ENCODE data around the gene NFIB.

The NFIB gene

GRCh38 chr9:14318934-14319580 lies 5.1 kb upstream of the NFIB start:
- no peak for DNase-seq

- DNase-seq: no peak
Observed at GRCh38 chr9:14318361-14318760, 4.4 kb upstream of the NFIB start.

DNA sequence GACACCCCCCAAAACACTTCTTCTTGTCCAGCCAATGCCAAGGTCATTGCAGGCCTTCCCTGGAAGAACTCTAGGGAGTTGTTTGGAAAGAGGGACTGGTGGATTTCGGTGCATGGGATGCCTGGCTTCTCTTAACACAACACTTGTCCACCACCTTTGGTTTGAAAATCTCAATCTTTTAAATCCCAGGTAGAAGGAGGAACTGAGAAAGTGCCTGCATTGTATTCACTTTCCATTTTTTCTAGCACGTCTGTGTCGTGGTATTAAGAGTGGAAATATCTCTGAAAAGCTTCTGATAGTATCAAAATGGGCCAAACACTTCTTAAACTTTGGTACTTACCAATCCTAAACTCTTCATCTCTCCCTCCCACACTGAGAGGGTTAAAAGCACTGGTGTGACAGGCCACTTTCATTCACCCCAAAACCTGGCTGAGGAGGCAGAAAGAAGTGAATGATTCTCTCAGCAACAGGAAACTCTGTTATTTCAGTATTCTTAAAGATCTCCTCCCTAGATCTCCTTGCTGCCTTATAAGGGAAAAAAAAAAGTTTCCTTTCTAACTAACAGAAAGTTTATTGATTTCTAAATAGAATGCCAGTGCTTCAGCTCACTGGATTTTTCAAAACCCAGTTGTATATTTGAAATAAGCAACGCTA lies 3.9 kb upstream of the NFIB start:
- DNase-seq: no peak

GRCh38 chr9:14316602-14317300 lies 2.8 kb upstream of the NFIB start:
- no peak for DNase-seq

DNA sequence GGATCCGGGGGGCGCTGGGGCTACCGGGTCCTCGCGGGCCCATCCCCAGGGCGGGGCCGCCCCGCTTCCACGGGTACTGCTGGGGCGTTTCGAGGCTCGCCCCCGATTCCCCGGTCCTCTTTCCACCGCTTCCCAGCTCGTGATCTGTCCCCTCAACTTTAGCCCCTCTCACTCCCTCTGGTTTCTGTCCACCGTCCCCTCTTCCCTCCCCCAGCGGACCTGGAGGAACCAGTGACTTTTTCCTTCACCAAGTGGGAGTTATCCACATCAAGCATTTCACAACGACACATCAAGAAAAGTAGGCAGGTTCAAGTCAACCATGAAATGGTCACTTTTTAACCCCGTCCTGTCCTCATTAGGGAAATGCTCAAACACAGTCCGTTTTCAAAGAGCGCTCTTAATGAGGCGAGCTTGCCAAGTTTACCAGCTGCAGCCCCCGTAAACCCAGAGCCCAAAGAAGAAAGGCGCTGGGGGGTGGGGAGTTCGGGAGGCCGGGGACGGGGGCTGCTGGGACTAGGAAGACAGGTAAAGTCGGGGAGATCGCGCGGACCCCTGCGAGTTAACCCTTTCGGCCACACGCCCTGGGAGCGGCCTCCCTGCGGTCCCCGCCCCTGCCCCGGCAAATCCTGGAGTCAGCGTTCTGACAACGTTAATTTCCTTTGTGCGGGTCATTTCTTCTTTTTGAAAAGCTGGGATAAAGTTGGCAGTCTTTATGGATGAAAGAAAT lies 2.1 kb upstream of the NFIB start:
- no peak for DNase-seq

- DNase-seq: no peak
Observed at GRCh38 chr9:14314929-14315874, 1.3 kb upstream of the NFIB start.

DNA sequence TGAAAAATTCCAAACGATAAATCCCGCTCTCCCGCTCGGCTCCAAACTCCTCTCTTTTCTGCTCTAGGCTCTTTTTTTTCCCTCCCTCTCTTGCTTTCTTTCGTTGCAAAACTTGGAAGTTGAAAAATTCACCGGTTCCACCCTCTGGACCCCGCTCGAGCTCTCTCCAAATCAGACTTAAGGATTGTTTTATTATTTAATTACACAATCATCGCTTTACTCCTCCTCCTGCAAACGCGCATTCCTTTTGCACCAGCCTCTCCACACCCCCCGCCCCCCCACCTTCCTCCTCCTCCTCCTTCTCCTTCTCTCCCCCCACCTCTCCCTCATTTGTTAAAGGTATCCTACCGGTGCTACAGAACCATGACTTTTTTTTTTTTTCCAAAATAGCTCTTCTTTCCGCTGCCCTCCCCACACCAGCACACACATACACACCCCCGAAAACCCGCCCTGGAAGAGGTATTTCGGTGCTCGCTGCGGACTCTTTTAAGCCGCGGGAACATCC lies 535 bp upstream of the NFIB start:
- no peak for DNase-seq

- DNase-seq: no peak
Observed at GRCh38 chr9:14313378-14313940, 482 bp downstream of the NFIB start.

DNA sequence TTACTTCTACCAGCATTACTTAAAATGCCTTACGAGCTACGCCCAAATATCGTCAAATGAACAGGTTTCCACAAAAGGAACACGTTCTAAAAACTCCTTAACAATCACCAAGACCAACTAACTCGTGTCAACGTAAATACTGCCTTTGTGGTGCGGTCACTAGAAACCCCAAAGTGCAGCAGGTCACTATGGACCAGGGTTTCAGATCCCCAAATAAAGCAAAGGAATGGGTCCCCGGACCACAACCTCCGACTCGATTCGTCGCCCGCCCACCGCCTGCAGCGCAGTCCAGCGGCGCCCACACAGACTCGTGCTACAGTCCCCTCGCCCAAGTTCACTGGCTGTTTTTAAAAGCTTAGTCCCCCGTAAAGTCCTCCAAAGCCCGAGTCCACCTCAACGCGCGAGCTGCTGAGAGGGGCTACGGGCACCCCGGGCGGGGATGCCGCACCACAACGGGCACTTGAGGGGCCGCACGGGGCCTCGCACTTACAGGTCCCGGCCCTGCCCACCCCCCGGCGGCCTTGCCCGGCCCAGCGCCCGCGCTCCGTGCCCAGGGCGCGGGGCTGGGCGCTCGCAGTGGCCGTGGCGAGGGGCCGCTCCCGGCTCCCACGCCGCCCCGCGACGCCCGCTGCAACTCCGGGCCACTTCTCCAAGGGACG lies 1.1 kb downstream of the NFIB start:
- no peak for DNase-seq

DNA sequence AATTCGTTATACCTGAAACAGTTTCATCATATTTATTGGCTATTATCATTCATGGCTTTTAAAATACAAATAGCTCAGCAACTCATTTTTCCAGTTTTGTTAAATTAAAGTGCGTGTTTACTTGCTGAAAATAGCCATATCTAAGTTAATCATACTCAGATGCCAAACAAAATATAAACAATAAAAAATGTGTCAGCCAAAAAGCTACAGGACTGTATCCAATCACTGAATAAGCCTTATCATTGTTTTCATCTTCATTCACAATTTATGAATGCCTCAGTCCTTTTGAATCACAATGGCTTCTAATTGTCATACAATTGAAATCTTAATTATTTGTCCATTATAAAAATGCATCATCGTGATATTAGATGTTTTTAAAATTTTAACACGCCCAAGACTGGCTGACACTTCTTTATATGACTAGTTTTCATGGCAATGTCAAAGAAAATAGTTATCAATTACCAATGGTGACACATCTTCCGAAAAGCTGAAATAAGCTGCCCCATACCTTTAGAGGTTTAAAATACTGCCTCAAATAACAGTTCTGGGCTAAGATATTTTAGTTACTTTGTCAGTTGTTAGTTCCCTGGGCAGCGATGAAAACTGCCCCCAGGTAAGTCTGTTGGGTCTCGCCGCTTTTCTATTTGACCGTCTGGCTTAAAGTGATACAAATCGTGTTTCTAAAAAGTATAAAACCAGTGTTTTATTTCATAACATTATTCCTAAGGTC lies 1.8 kb downstream of the NFIB start:
- DNase-seq: no peak

DNA sequence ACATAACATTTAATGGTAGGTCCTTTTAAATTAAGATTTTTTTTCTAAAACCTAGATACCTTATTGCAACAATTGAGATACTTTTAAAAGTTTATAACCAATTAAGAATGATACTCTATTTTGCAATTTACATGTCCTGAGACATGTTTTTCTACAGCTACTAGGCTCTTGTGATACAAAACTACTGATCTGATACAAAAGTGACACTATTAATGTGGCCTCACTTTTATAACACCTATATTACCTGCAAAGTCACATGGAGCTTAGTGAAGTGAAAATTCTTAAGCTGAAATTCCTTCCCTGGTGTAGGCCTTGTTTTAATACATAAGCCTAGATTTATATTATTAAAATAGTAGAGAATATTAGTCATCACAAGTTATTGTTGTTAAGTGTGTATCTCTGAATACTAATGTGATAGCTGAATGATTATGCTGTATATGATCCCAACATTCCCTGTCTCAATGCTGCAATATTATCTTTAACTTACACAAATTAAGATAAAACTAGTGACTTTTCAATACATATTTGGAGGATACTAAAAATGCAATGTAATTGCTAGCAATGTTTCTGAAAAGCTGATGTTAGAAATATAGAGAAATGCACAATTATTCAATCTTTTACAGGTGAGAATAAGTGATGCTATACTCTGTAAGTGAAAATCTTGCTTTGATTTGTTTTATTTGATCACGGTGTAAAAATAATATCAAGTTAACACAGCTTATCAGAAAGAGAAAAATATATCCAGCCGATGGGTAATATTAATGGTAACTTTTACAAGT lies 2.6 kb downstream of the NFIB start:
- no peak for DNase-seq

- no peak for DNase-seq
Observed at GRCh38 chr9:14310311-14310710, 3.6 kb downstream of the NFIB start.

- DNase-seq: no peak
Observed at GRCh38 chr9:14309403-14309802, 4.5 kb downstream of the NFIB start.

- DNase-seq: no peak
Observed at GRCh38 chr9:14308853-14309145, 5.1 kb downstream of the NFIB start.

- no peak for DNase-seq
Observed at GRCh38 chr9:14307989-14308852, 5.7 kb downstream of the NFIB start.

GRCh38 chr9:14306672-14307660 lies 7.0 kb downstream of the NFIB start:
- DNase-seq: no peak

DNA sequence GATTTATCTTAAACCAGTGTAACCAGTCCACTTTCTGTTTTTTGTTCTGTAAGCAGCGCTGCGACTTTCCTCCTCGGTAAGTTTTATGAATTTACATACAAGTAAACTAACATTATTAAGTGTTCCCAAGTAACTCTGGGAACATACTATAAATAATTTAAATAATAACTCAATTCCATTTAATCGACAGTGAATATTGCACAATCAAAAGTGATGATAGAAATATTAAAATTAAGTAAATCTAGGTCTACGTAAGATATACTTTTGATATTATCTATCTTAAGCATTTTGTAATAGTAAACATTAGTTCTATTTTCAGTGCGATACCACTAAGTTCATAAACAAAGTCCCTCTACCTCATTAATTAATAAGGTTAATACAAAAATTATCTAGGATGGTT lies 7.8 kb downstream of the NFIB start:
- no peak for DNase-seq

DNA sequence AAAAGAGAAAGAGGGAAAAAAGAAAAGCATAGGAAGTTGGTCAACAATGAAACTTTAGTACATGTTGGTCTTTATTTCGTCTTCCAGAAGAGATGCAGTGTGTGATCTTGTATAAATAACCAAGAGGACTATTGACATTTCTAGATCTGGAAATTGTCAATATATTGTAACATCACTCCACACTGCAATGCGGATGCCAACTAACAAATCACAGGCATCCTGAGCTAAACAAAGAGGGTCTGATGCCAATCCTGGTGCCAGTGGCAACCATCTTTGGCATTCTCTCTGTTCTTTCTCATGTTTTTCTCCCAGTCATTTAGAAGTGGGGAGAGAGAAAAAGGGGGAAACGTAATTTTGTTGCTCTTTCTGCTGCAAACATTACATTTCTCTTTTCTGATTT lies 9.7 kb downstream of the NFIB start:
- no peak for DNase-seq
